Activated naive CD4-positive, alpha-beta T cell treated with anti-CD3 and anti-CD28 coated beads, Interleukin-2, amount 50 U/mL, for 24 hours (primary cell): ENCODE measurements around the gene SEC61A1.

Experiments
- H3K27ac Mint-ChIP-seq: one replicate; pipeline ENCODE4 v1.8.0; 2021; ENCODE audit warnings: mild to moderate bottlenecking, mixed read lengths
- H3K27me3 Mint-ChIP-seq: one replicate; pipeline ENCODE4 v1.8.0; 2021; ENCODE audit warnings: mixed read lengths
- H3K36me3 Mint-ChIP-seq: one replicate; pipeline ENCODE4 v1.8.0; 2021; ENCODE audit warnings: mixed read lengths
- H3K4me1 Mint-ChIP-seq: one replicate; pipeline ENCODE4 v1.8.0; 2021; ENCODE audit warnings: mixed read lengths
- H3K4me3 Mint-ChIP-seq: one replicate; pipeline ENCODE4 v1.8.0; 2021; ENCODE audit warnings: mild to moderate bottlenecking, mixed read lengths
- H3K9me3 Mint-ChIP-seq: one replicate; pipeline ENCODE4 v1.8.0; 2021; ENCODE audit warnings: mixed read lengths

The SEC61A1 gene

DNA sequence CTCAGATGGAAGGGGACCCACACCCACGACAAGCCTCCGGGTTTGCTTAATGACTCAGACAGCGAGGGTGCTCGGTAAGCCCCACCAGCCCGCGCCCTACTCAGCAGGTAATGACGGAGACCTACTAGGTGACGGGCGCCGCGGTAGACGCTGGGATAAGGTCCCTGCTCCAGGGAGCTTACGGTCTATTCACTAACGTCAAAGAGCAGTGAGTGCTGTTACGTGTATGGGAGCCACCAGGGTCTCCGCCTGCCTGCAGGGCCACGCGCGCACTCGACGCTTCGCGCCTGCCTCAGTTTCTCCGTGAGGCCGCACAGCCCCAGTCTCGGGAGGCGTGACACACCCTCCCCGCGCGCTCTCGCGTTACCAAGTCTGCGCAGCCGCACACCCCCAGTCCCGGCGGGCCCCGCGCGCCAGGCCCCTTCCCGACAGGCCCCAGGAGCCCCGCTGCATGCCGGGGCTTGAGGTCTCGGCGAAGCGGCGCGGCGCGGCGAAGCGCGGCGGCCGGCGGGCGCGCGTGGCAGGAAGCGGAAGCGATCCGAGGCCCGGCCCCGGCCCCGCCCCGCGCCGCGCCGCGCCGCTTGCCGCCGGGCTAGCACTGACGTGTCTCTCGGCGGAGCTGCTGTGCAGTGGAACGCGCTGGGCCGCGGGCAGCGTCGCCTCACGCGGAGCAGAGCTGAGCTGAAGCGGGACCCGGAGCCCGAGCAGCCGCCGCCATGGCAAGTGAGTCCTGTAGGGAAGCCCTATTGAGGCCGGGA, at the start of gene SEC61A1:
SEC61A1 (plus strand) TSS at position 601 of the 758 bp plus-strand sequence; CDS start at position 717, 116 bp downstream.
- Mint-ChIP-seq H3K36me3 (peaks cover 24% of the 10 kb centered on the region), H3K27me3 (no peaks in the 10 kb centered on the region), H3K4me3 (peak within 1 kb of the TSS; percentile 97), H3K4me1 (peaks cover 41% of the 10 kb centered on the region), H3K27ac (peak within 1 kb of the TSS; percentile 98), H3K9me3 (no peaks in the 10 kb centered on the region)

DNA sequence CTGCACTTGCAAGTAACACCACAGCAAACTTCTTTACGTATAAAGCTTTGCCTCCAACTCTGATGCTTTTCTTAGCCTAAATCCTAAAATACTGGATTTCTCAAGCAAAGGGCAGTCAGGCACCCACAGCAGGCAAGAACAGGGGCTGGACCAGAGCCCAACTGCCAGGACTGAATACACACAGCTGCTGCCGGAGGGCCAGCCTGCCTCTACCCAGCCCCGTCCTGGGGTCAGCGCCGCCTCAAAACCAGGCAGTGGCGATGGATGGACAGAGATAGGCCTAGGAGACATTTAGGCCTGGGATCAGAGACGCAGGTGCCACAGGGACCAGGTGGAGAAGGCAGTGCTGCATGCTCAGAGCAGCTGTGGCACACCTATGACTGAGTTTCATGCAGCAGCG, 47.6 kb upstream of the SEC61A1 start:
- Mint-ChIP-seq H3K4me3 (no peak overlapping the region), H3K27me3 (no peaks in the 10 kb centered on the region), H3K36me3 (no peaks in the 10 kb centered on the region), H3K4me1 (no peaks in the 10 kb centered on the region), H3K27ac (no peak overlapping the region), H3K9me3 (no peaks in the 10 kb centered on the region)

DNA sequence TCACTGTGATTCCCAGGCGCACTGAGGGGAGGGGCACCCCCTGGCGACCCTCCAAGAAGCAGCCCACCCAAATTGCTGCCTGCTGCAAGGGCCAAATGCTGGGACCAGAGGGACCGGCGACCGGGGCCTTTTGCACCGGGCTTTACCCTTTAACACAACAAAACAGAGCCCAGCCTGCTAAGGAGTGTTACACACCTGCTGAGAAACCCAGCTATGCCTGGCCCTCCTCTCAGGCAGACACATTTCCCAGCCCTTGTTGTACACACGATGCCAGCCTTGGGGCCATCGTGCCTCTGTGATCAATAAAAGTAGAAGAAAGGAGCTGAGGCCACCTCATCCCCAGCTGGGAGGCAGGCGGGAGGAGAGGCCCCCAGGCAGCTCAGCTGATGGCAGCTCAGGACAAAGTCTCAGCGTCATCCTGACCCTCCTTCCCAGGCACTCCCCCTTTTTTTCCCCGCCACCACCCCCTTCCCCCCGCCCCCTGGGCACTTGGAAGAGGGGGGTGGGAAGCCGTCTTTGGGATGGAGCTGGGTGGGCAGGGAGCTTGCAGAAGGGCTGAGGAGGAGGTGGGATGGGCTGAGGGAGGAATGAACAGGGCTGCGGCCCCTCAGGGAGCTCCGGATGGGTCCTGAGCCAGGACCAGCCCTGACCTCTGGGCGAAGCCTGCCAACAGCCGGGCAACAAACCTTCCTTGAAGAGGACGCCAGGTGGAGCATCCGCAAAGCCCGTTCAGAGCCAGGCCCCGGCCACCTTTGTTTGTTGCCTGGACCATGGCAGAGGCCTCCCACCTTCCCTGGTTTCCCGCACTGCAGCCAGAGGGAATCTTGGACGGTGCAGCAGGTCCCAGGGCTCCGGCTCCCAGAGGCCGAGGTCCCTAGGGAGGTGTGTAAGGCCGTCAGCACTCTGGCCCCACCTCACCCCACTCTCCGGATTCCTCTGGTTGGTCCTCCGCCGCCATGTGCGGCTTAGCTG, 45.9 kb upstream of the SEC61A1 start:
- Mint-ChIP-seq H3K4me1 (peaks cover 2% of the 10 kb centered on the region), H3K27ac (no peak overlapping the region), H3K27me3 (peaks cover under 1% of the 10 kb centered on the region), H3K4me3 (no peak overlapping the region), H3K9me3 (no peaks in the 10 kb centered on the region), H3K36me3 (no peaks in the 10 kb centered on the region)

DNA sequence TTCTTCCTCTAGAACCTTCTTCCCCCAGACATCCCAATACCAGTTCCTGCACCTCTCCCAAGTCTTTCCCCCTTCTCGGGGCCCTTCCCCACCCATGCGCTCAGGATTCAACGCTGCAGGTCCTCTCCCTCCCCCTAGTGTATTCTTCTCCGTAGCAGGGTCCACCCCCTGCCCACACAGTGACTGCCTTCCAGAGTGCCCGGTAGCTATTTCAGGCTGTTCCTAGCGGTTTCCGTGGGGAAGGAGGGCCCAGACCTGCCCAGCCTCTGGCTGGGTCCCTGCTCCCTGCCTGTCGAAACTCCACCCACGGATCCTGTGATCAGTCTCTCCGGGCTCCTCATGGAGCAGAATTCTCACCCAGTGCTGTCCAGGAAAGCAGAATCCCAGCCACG, 45.2 kb upstream of the SEC61A1 start:
- Mint-ChIP-seq H3K4me1 (peaks cover 5% of the 10 kb centered on the region), H3K36me3 (no peaks in the 10 kb centered on the region), H3K9me3 (no peaks in the 10 kb centered on the region), H3K27ac (no peak overlapping the region), H3K27me3 (peaks cover 3% of the 10 kb centered on the region), H3K4me3 (no peak overlapping the region)

DNA sequence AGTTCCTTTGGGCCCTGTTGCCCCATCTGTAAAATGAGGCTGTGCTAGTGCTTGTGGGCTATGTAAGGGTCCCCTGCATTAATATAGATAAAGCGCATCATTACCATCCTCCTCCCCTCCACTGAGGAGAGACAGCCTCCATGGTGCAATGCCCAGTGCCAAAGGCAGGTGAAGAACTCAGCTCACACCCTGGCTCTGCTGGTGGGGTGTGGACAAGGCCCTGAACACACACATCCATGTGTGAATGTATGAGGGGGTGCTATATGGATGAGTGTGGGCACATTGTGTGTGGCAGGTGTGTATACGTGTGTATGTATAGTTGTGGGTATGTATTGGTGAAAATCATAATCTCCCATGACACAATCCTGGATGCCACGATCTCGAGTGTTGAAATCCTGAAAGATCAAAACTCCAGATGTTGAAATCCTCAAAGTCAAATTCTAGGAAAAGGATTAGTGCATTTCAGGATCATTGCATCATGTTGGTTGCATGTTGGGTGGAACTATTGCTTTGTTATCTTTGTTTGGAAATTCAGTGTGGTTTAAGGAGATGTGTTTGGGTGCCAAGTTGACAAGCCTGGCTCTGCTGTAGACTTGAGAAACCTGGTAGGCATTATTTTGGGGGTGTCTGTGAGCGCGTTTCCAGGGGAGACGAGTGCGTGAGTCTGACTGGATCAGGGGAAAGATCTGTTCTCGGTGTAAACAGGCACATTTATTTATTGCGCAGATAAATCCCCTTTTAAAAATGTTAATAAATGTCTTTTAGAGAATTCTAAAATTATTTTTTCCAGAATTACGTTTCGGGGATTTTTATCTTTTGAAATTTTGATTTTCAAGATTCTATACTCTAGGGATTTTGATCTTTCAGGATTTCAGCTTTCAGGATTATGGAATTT, 42.0 kb upstream of the SEC61A1 start:
- no peak overlapping the region for H3K27ac Mint-ChIP-seq
- peaks cover 3% of the 10 kb centered on the region for H3K27me3 Mint-ChIP-seq
- H3K4me3 Mint-ChIP-seq = no peak overlapping the region
- H3K4me1 Mint-ChIP-seq = peaks cover 5% of the 10 kb centered on the region
- no peaks in the 10 kb centered on the region for H3K9me3 Mint-ChIP-seq
- H3K36me3 Mint-ChIP-seq = no peaks in the 10 kb centered on the region

DNA sequence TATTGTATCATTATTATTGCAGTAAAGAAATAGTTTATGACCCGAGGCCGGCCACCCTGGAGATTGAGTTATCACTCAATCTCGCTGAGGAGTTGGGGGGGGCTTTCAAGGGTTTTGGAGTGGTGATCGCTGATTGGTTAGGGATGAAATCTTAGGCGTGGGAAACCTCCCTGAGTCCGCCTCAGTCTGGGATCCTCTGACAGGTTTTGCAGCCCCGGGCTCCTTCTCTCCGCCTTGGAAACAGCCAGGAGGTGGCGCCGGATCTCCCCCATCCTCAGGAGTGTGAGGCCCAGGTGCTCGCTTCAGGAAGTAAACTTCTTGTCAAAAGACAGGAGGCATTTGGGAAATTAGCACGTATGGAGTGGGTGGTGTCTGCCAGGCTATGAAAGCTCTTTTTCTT, 41.1 kb upstream of the SEC61A1 start:
- Mint-ChIP-seq H3K27ac (no peak overlapping the region), H3K27me3 (peaks cover 3% of the 10 kb centered on the region), H3K4me3 (no peak overlapping the region), H3K36me3 (no peaks in the 10 kb centered on the region), H3K4me1 (peaks cover 5% of the 10 kb centered on the region), H3K9me3 (no peaks in the 10 kb centered on the region)

DNA sequence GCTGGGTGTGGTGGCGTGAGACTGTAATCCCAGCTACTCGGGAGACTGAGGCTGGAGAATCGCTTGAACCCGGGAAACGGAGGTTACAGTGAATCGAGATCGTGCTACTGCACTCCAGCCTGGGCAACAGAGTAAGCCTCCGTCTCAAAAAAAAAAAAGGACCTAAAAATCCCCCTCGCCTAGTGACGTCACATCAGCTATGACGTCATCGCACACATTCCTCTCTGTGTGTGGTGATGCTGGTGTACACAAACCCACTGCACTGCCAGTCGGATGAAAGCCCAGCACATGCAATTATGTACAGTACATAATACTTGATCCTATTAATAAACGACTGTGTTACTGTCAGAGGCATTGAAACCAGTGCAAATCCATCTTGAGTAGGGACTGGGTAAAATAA, 40.2 kb upstream of the SEC61A1 start:
- Mint-ChIP-seq H3K4me3 (no peak overlapping the region), H3K27ac (no peak overlapping the region), H3K36me3 (no peaks in the 10 kb centered on the region), H3K27me3 (peaks cover 3% of the 10 kb centered on the region), H3K9me3 (no peaks in the 10 kb centered on the region), H3K4me1 (peaks cover 5% of the 10 kb centered on the region)

DNA sequence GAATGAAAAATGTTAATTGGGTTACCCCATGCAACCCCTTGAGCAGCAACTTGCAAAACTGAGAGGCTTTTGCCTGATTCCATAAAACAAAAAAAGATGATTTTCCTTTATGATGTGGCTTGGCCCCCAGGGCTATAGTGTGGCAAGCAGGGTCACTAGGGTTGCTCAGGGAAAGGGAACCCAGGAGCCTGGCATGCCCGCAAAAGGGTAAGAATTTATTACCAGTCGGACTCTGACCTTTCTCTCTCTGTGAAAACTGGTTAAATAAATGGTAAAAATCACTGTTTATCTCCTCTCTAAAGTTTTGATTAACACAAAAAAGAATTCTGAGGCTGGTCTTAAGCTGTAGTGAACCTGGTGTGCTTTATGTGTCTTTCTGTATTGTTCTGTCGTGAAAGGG, 37.7 kb upstream of the SEC61A1 start:
- Mint-ChIP-seq H3K27ac (no peak overlapping the region), H3K4me1 (peaks cover 5% of the 10 kb centered on the region), H3K27me3 (peaks cover 3% of the 10 kb centered on the region), H3K4me3 (no peak overlapping the region), H3K36me3 (no peaks in the 10 kb centered on the region), H3K9me3 (no peaks in the 10 kb centered on the region)

DNA sequence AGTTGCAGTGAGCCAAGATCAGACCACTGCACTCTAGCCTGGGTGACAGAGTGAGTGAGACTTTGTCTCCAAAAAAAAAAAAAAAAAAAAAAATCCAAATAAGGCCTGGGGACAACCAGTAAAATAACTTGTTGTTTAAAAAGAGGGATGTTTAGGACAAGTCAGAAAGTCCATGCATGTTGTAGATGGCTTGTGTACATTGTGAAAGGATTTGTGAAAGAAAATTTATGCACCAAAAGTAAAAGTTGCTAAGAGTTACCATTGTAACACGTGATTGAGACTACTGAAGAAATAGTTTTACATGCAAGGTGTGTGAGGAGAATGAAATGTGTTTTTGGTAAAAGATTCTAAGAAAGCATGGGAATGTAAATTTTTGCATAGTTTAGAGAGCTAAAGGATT, 35.7 kb upstream of the SEC61A1 start:
- Mint-ChIP-seq H3K27me3 (peaks cover under 1% of the 10 kb centered on the region), H3K27ac (no peak overlapping the region), H3K4me3 (no peak overlapping the region), H3K9me3 (no peaks in the 10 kb centered on the region), H3K4me1 (peaks cover 1% of the 10 kb centered on the region), H3K36me3 (no peaks in the 10 kb centered on the region)

DNA sequence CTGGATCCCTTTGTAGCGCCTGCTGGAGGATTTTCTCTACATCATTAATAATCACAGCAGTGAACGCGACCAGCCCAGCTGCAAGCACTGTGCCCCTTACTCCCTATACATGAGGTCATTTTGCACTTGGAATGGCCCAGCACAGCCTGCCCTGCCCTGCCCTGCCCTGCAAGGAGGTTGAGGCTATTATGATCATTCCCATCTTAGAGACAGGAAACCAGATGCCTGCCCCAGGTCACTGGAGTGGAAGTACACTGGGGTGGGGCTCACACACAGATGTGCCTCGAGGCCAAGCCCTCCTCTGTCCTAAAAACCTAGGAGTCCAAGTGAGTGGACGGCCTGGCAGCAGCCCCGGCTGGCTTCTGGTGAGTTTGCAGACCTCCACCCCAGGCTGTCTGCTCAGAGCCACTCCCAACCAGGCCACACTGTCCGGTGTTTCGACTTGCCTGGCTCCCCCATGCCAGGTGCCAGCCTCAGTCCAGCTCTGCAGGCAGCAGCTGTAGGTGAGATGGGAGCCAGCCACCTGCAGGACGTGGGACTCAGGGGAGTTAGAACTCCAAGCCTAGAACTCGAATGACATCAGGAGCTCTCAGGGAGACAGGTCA, 30.4 kb upstream of the SEC61A1 start:
- Mint-ChIP-seq H3K27ac (no peak overlapping the region), H3K9me3 (no peaks in the 10 kb centered on the region), H3K36me3 (no peaks in the 10 kb centered on the region), H3K27me3 (peaks cover 3% of the 10 kb centered on the region), H3K4me1 (no peaks in the 10 kb centered on the region), H3K4me3 (no peak overlapping the region)

DNA sequence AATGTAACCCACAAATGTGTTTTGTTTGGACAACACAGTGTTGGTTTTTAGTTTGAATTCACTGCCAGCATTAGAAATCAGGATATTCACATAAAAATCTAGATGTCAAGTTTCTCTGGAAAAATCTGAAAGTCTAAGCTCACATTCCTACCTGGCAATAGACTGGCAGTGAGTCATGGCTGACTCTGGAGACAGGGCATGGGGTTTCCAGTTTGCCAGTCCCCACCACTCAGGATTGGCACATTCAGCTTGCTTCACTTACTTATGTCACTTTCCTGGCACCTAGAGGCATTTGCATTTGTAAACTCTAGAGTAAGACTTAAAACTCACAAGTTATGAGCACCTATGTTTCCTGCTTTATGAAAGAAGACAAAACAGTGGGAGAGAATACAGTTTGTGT, 19.1 kb upstream of the SEC61A1 start:
- H3K4me1 Mint-ChIP-seq = no peaks in the 10 kb centered on the region
- peaks cover 11% of the 10 kb centered on the region for H3K27me3 Mint-ChIP-seq
- peaks cover 1% of the 10 kb centered on the region for H3K36me3 Mint-ChIP-seq
- H3K4me3 Mint-ChIP-seq = no peak overlapping the region
- H3K27ac Mint-ChIP-seq = no peak overlapping the region
- no peaks in the 10 kb centered on the region for H3K9me3 Mint-ChIP-seq

DNA sequence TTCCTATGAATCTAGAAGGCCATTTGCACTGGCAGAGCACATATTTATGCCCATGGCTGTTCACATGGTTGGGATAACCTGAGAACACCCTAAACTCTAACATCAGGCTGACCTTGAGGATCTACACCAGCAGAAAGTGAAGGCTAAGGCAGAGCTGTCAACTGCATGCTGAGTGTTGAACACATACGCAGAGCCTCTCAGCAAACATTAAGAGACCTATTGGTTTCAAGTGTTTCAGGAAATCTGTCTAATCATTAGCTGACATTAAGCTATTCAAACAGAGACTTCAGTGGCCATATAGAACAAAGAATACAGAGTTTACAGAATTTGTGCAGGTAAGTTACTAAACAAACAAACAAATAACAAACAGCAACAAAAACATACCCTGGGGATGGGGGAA, 16.1 kb upstream of the SEC61A1 start:
- Mint-ChIP-seq H3K4me3 (no peak overlapping the region), H3K9me3 (no peaks in the 10 kb centered on the region), H3K36me3 (peaks cover 1% of the 10 kb centered on the region), H3K27ac (no peak overlapping the region), H3K4me1 (no peaks in the 10 kb centered on the region), H3K27me3 (peaks cover 11% of the 10 kb centered on the region)

DNA sequence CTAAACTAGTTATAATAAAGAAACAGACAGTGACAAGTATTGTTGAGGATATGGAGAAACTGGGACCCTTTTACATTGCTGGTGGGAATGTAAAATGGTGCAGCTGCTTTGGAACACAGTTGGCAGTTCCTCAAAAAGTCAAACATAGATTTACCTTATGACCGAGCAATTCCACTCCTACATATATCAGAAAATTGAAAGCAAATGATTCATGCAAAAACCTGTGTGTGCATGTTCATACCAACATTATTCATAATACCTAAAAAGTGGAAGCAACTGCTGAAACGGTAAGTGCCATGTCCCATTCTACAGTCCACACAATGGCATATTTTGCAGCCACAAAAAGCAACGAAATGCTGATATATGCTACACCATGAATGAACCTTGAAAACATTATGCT, 12.2 kb upstream of the SEC61A1 start:
- Mint-ChIP-seq H3K4me3 (no peak overlapping the region), H3K4me1 (no peaks in the 10 kb centered on the region), H3K27me3 (peaks cover 7% of the 10 kb centered on the region), H3K36me3 (no peaks in the 10 kb centered on the region), H3K27ac (no peak overlapping the region), H3K9me3 (no peaks in the 10 kb centered on the region)

DNA sequence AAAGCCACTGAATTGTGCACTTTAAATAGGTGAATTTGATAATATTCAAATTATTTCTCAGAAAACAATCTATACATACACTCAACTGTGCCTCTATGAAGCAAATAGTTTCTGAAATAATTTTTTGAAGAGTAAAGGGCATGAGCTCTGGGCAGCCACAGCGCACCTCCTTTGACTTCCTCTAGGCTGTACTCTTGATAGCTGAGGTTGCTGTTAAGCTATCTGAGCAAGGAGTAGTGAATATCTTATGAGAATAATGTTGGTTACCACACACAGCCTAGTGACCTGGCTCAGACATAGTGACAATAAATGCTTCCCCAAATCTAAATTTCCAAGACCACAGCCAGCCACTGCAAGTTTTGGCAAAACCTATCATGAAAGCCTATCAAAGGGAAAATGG, 11.6 kb upstream of the SEC61A1 start:
- H3K9me3 Mint-ChIP-seq = no peaks in the 10 kb centered on the region
- no peak overlapping the region for H3K27ac Mint-ChIP-seq
- no peaks in the 10 kb centered on the region for H3K4me1 Mint-ChIP-seq
- H3K27me3 Mint-ChIP-seq = peaks cover 5% of the 10 kb centered on the region
- H3K36me3 Mint-ChIP-seq = no peaks in the 10 kb centered on the region
- no peak overlapping the region for H3K4me3 Mint-ChIP-seq

DNA sequence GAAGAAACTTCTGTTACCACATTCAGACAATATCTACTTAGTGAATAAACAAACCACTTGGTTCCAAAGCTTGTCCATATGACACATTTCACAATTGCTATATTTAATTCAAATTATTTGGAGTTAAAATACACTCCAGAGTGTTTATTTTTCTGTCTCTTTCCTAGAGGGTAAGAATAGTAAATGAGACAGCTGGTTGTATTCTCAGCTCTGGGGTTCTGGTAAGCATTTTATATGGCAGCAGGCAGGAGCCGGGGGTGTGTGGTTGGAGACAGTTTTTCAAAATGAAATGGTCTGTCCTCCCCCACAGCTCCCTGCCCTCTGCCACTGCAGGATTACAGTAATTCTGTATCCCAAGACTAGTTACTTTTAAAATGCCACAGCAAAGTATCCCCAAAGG, 10.9 kb upstream of the SEC61A1 start:
- H3K4me3 Mint-ChIP-seq = no peak overlapping the region
- H3K36me3 Mint-ChIP-seq = no peaks in the 10 kb centered on the region
- no peak overlapping the region for H3K27ac Mint-ChIP-seq
- peaks cover 5% of the 10 kb centered on the region for H3K27me3 Mint-ChIP-seq
- H3K9me3 Mint-ChIP-seq = no peaks in the 10 kb centered on the region
- H3K4me1 Mint-ChIP-seq = no peaks in the 10 kb centered on the region
